A673 (cell line): ENCODE data around the gene ODR4. TPM values are rescaled to one million over a fixed set of nuclear protein-coding genes. Genes with fewer than 3 reads are reported as not detected.

Experiments
- BruUV-seq: library from RNA; stranded (reverse); fragments of 400-500 nt; replicated peaks from 2 replicates; lab custom pipeline; 2021; lab: Mats Ljungman, UMichigan
- CTCF ChIA-PET: fragments of 300-600 bp; sonication (Branson Sonifier 250); formaldehyde crosslinking; loops from one replicate; lab custom pipeline; 2022; ENCODE audit warnings: antibody characterized with exemption; lab: Charles Lee
- POLR2A ChIA-PET: fragments of 300-600 bp; sonication (Branson Sonifier 250); formaldehyde crosslinking; loops from one replicate; lab custom pipeline; 2022; ENCODE audit warnings: antibody characterized with exemption; ENCODE audit not compliant: low non-redundant PET; lab: Charles Lee
- DNase-seq: peaks from one replicate; pipeline ENCODE4 v3.0.0-alpha.2; 2015; ENCODE audit warnings: low spot score
- H3K27ac ChIP-seq: fragments of 200-600 bp; sonication (generic); 2 replicates; pipeline ENCODE4 v1.5.1; 2016; ENCODE audit warnings: mixed run types, low read depth, mild to moderate bottlenecking, mixed read lengths, antibody characterized with exemption, low read length; ENCODE audit not compliant: poor library complexity, severe bottlenecking
- H3K27me3 ChIP-seq: fragments of 200-600 bp; sonication (generic); replicated peaks from 2 replicates; pipeline ENCODE4 v1.6.1; 2017; ENCODE audit warnings: mixed run types, low read depth, mild to moderate bottlenecking, mixed read lengths, antibody characterized with exemption, low read length; ENCODE audit not compliant: insufficient read depth, poor library complexity
- H3K36me3 ChIP-seq: fragments of 200-600 bp; sonication (generic); 2 replicates; pipeline ENCODE4 v1.6.1; 2016; ENCODE audit warnings: mixed run types, mild to moderate bottlenecking, mixed read lengths, antibody characterized with exemption, low read length; ENCODE audit not compliant: insufficient read depth, poor library complexity, severe bottlenecking
- H3K4me1 ChIP-seq: fragments of 200-600 bp; sonication (generic); 2 replicates; pipeline ENCODE4 v1.6.1; 2017; ENCODE audit warnings: mixed run types, mild to moderate bottlenecking, mixed read lengths, antibody characterized with exemption, low read length; ENCODE audit not compliant: insufficient read depth, poor library complexity, severe bottlenecking
- H3K4me3 ChIP-seq: fragments of 200-600 bp; sonication (generic); 2 replicates; pipeline ENCODE4 v1.5.1; 2016; ENCODE audit warnings: low read depth, mixed run types, mild to moderate bottlenecking, mixed read lengths, low read length; ENCODE audit not compliant: poor library complexity, severe bottlenecking
- H3K9me3 ChIP-seq: fragments of 200-600 bp; sonication (generic); 2 replicates; pipeline ENCODE4 v1.6.1; 2016; ENCODE audit warnings: mixed run types, low read depth, mild to moderate bottlenecking, mixed read lengths, antibody characterized with exemption, low read length; ENCODE audit not compliant: poor library complexity, severe bottlenecking
- EZH2 ChIP-seq: fragments of 200-600 bp; sonication (generic); IDR thresholded peaks from 2 replicates; pipeline ENCODE4 v1.6.1; 2017; ENCODE audit warnings: borderline replicate concordance, low read depth, mild to moderate bottlenecking, mixed read lengths, antibody characterized with exemption, low read length; ENCODE audit not compliant: poor library complexity, severe bottlenecking
- intact Hi-C: fragments of 100-400 bp; cut with micrococcal nuclease; formaldehyde crosslinking; loops from one replicate; pipeline ENCODE4 v1.10.0; 2022; ENCODE audit not compliant: unreplicated experiment
- total RNA-seq: library from RNA; stranded (reverse); gene quantifications from 2 replicates; pipeline ENCODE4 v1.2.3, GENCODE V29; 2021
- TF ChIP-seq, protein P1 (sequence below): fragments of 300-800, 200-600 bp; sonication (generic); conservative IDR thresholded peaks from 2 replicates; pipeline ENCODE4 v1.5.1; 2017; ENCODE audit warnings: low read depth, mild to moderate bottlenecking, antibody characterized with exemption, low read length, moderate library complexity, mixed read lengths

The ODR4 gene
- total RNA-seq, 1 experiment from 2014 or later = 23.1 TPM

- no peak for DNase-seq
- ChIA-PET POLR2A (no interaction called here), CTCF (no interaction called here)
- no TSS peak for BruUV-seq
- Histone ChIP-seq H3K27ac (no peak overlapping the region), H3K4me3 (no peak overlapping the region), H3K9me3 (no peaks in the 10 kb centered on the region), H3K4me1 (peaks cover 14% of the 10 kb centered on the region), H3K36me3 (no peaks in the 10 kb centered on the region), H3K27me3 (no peaks in the 10 kb centered on the region)
- intact Hi-C loops = no loop called here
- TF ChIP-seq EZH2 = no peak
- TF ChIP-seq, protein P1, sequence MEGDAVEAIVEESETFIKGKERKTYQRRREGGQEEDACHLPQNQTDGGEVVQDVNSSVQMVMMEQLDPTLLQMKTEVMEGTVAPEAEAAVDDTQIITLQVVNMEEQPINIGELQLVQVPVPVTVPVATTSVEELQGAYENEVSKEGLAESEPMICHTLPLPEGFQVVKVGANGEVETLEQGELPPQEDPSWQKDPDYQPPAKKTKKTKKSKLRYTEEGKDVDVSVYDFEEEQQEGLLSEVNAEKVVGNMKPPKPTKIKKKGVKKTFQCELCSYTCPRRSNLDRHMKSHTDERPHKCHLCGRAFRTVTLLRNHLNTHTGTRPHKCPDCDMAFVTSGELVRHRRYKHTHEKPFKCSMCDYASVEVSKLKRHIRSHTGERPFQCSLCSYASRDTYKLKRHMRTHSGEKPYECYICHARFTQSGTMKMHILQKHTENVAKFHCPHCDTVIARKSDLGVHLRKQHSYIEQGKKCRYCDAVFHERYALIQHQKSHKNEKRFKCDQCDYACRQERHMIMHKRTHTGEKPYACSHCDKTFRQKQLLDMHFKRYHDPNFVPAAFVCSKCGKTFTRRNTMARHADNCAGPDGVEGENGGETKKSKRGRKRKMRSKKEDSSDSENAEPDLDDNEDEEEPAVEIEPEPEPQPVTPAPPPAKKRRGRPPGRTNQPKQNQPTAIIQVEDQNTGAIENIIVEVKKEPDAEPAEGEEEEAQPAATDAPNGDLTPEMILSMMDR = no peak
Measured at GRCh38 chr1:186443638-186444037, 68.0 kb downstream of the ODR4 start.

DNA sequence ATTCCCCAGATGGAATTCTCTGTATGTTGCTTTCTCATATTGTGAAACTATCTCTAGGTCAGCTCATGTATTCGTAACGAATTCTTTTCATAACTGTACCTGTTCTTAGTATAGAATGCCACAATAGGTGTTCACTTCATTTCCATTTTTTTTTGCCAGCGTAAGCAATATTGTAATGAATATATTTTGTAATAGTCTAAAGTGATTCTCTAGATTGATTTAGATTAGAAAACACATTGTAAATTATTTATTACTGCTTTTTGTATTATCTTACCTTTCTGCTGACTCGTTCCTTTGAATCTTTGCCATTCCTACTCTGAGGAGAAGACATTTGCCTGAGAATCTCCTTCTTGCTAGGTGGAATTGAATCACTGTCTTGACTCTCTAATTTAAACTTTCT, 70.5 kb downstream of the ODR4 start:
- ChIA-PET POLR2A (no interaction called here), CTCF (no interaction called here)
- Histone ChIP-seq H3K36me3 (no peaks in the 10 kb centered on the region), H3K9me3 (no peaks in the 10 kb centered on the region), H3K27ac (no peak overlapping the region), H3K27me3 (no peaks in the 10 kb centered on the region), H3K4me3 (no peak overlapping the region), H3K4me1 (peaks cover 14% of the 10 kb centered on the region)
- BruUV-seq = no TSS peak
- TF ChIP-seq, protein P1 = no peak
- TF ChIP-seq EZH2 = no peak
- DNase-seq = no peak
- intact Hi-C loops = no loop called here

DNA sequence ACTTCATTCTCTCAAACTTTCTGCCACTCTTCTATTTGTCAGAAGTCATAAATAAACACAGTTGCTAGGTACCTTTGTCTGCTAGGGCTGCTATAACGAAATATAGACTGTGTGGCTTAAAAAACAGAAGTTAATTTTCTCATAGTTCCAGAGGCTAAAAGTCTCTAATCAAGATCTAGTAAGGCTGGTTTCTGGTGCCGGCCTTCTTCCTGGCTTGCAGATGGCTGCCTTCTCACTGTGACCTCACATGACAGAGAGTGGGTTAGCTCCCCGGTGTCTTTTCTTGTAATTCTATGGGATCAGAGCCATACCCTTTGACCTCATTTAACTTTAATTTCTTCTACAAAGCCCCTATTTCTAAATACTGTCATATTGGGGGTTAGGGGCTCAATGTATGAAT, 79.3 kb downstream of the ODR4 start:
- Histone ChIP-seq H3K27ac (no peak overlapping the region), H3K4me3 (no peak overlapping the region), H3K4me1 (peaks cover 14% of the 10 kb centered on the region), H3K36me3 (no peaks in the 10 kb centered on the region), H3K9me3 (no peaks in the 10 kb centered on the region), H3K27me3 (no peaks in the 10 kb centered on the region)
- intact Hi-C loops = no loop called here
- ChIA-PET POLR2A (no interaction called here), CTCF (no interaction called here)
- BruUV-seq = no TSS peak
- TF ChIP-seq EZH2 = no peak
- TF ChIP-seq, protein P1 = no peak
- DNase-seq = no peak
